ENCODE results near the gene SLAMF7. TPM values are rescaled to one million over a fixed set of nuclear protein-coding genes. Genes with fewer than 3 reads are reported as not detected.

The SLAMF7 gene
- total and polyA plus RNA-seq, 2 of the 8 experiments (the other 6 are each of a cell fraction or from before 2014, with no cell fraction given), result not detected

GRCh38 chr1:160709715-160710114 lies 29.3 kb upstream of the SLAMF7 start:
- DNase-seq (ENCODE audit: low read depth in 1 of 2, low spot score in 2 of 2), result no peak
- CTCF ChIA-PET (ENCODE audit: partially characterized antibody), result no interaction called here
- no peak overlapping the region for H2BK12ac ChIP-seq (ENCODE audit: low read depth, low read length)

More at GRCh38 chr1:160709715-160710114, 29.3 kb upstream of the SLAMF7 start:
- H3K79me1 ChIP-seq (ENCODE audit: low read depth, low read length), result no peaks in the 10 kb centered on the region; the same call in 1 of the 2 replicates
- no peak overlapping the region for H4K5ac ChIP-seq (ENCODE audit: insufficient read length, low read depth, low read length)
- no peak overlapping the region for H4K8ac ChIP-seq (ENCODE audit: extremely low read depth, insufficient read depth, low read length)
- no peak overlapping the region for H3K56ac ChIP-seq (replicated peaks; ENCODE audit: insufficient read length, low read depth, low read length)
- no peak overlapping the region for H3K4ac ChIP-seq (replicated peaks; ENCODE audit: insufficient read length, low read depth, low read length)
- H4K20me1 ChIP-seq (replicated peaks in 1 of 2; ENCODE audit: control insufficient read depth in 1 of 2, insufficient read depth in 2 of 2, low read length in 2 of 2), result no peaks in the 10 kb centered on the region
- no peak overlapping the region for H4K91ac ChIP-seq (replicated peaks; ENCODE audit: insufficient read length, low read length)
- no peak for FAIRE-seq
- H3K4me1 ChIP-seq (replicated peaks in 1 of 4; ENCODE audit: control insufficient read depth in 3 of 4, insufficient read depth in 4 of 4, low read length in 3 of 4), result no peaks in the 10 kb centered on the region
- no peaks in the 10 kb centered on the region for H3K79me2 ChIP-seq (ENCODE audit: control insufficient read depth in 1 of 2, insufficient read depth in 2 of 2, low read length in 2 of 2)
- WGBS, 2 experiments (ENCODE audit: extremely low coverage in 1 of 2, insufficient coverage in 1 of 2, insufficient read length in 1 of 2, insufficient replicate concordance in 2 of 2, low coverage in 1 of 2, low lambda C conversion rate in 2 of 2, missing lambda C conversion rate in 1 of 2), result 85% methylated on average over 1 of the region's 1 CpG; no CpG with 5 or more reads in 1 of the 2 experiments
- no peak overlapping the region for H3K4me2 ChIP-seq (ENCODE audit: insufficient read depth in 1 of 2, low read depth in 2 of 2, low read length in 2 of 2)
- no peaks in the 10 kb centered on the region for H3K23me2 ChIP-seq (ENCODE audit: low read depth, low read length)
- no peak for TF ChIP-seq POU5F1 (IDR thresholded peaks at IDR 0.05; ENCODE audit: low read depth, low read length)
- TF ChIP-seq TCF12 (IDR thresholded peaks at IDR 0.05; ENCODE audit: low read depth, low read length), result no peak
- no peak for TF ChIP-seq CTCF (IDR thresholded peaks at IDR 0.05; ENCODE audit: control extremely low read depth in 1 of 3, insufficient read depth in 1 of 3, low read depth in 1 of 3, low read length in 3 of 3)
- no peak for TF ChIP-seq NANOG (IDR thresholded peaks at IDR 0.05; ENCODE audit: insufficient read depth, low read depth, low read length, poor library complexity, severe bottlenecking)
- TF ChIP-seq NRF1 (IDR thresholded peaks at IDR 0.05; ENCODE audit: low read depth, low read length), result no peak
- no peak for TF ChIP-seq RFX5 (IDR thresholded peaks at IDR 0.05; ENCODE audit: borderline replicate concordance, low read depth, low read length)
- no peak overlapping the region for H2AK5ac ChIP-seq (ENCODE audit: low read depth, low read length)
- H2BK20ac ChIP-seq (ENCODE audit: low read length), result no peak overlapping the region
- H3K9ac ChIP-seq (replicated peaks in 1 of 4; ENCODE audit: extremely low read depth in 1 of 4, low read depth in 3 of 4, low read length in 3 of 4), result no peak overlapping the region
- H3K4me3 ChIP-seq (ENCODE audit: extremely low read depth in 1 of 4, insufficient read depth in 2 of 4, low read depth in 3 of 4, low read length in 4 of 4), result no peak overlapping the region
- no peaks in the 10 kb centered on the region for H3K9me3 ChIP-seq (ENCODE audit: insufficient read depth in 2 of 2, low read depth in 1 of 2, low read length in 1 of 2)
- no peak overlapping the region for H2BK15ac ChIP-seq (ENCODE audit: low read length)
- no peak overlapping the region for H2BK120ac ChIP-seq (replicated peaks; ENCODE audit: low read depth, low read length)
- H3K27ac ChIP-seq (ENCODE audit: low read depth, low read length), result no peak overlapping the region
- no peak overlapping the region for H3K18ac ChIP-seq (ENCODE audit: extremely low read depth, low read length)
- POLR2A ChIA-PET (ENCODE audit: partially characterized antibody), result no interaction called here
- H3K27me3 ChIP-seq (replicated peaks in 1 of 4; ENCODE audit: control insufficient read depth in 3 of 4, extremely low read depth in 1 of 4, insufficient read depth in 3 of 4, low read length in 3 of 4), result no peaks in the 10 kb centered on the region
- no peak overlapping the region for H3K23ac ChIP-seq (ENCODE audit: insufficient read length)
- no peak overlapping the region for H2AFZ ChIP-seq (ENCODE audit: low read length)
- no peak overlapping the region for H2BK5ac ChIP-seq (ENCODE audit: low read depth, low read length)
- H3K36me3 ChIP-seq (ENCODE audit: control insufficient read depth in 2 of 4, insufficient read depth in 4 of 4, low read length in 3 of 4), result no peaks in the 10 kb centered on the region
- H3K14ac ChIP-seq (ENCODE audit: insufficient read length), result no peak overlapping the region

Data from H1 (cell line).